Testis (tissue), 2 donors: ENCODE results near the gene GPI.

Experiments
- CTCF ChIP-seq, 3 experiments: fragments of 450-650 bp in 2 of 3; fragments of 200-600 bp in 1 of 3; sonication (generic) in 1 of 3; IDR thresholded peaks; one replicate each; pipeline ENCODE4 v1.5.1; 2016 to 2019; ENCODE audit warnings: antibody characterized with exemption in 3 of 3, mild to moderate bottlenecking in 2 of 3, moderate library complexity in 1 of 3
- POLR2A ChIP-seq: fragments of 450-650 bp; IDR thresholded peaks from one replicate; pipeline ENCODE4 v1.6.1; 2017; ENCODE audit warnings: antibody characterized with exemption, mild to moderate bottlenecking, moderate library complexity

- TF ChIP-seq CTCF (IDR thresholded peaks at IDR 0.05) (no peak), POLR2A (no peak)
Observed at GRCh38 chr19:34317311-34317927, 47.6 kb upstream of the GPI start.
